PFSK-1 (cell line): ENCODE data around the gene CATSPERE.

ENCODE experiments used
- FOXP2 ChIP-seq: optimal IDR thresholded peaks from 2 replicates; pipeline ENCODE3; 2011; ENCODE audit warnings: borderline replicate concordance, control low read depth, inconsistent platforms; ENCODE audit not compliant: insufficient read depth; ENCODE audit errors: extremely low read length, extremely low read depth
- POLR2AphosphoS5 ChIP-seq: IDR thresholded peaks from 2 replicates; pipeline ENCODE4 v1.6.1; 2012; ENCODE audit warnings: low read depth, mild to moderate bottlenecking, control low read depth, low read length, moderate library complexity
- SIN3A ChIP-seq: IDR thresholded peaks from 2 replicates; pipeline ENCODE4 v1.6.1; 2012; ENCODE audit warnings: mild to moderate bottlenecking, low read length, moderate library complexity, borderline replicate concordance; ENCODE audit not compliant: insufficient read depth
- TAF1 ChIP-seq: IDR thresholded peaks from 2 replicates; pipeline ENCODE4 v1.6.1; 2012; ENCODE audit warnings: low read length, control low read depth, borderline replicate concordance; ENCODE audit not compliant: insufficient read depth
- TF ChIP-seq, protein P1 (sequence below), 2 experiments: IDR thresholded peaks; 2 replicates each; pipeline versions ENCODE4 v1.6.1 to v1.8.0; 2011 to 2012; ENCODE audit warnings: low read depth in 2 of 2, low read length in 2 of 2, control low read depth in 1 of 2, inconsistent platforms in 1 of 2, mild to moderate bottlenecking in 1 of 2, moderate library complexity in 1 of 2; ENCODE audit not compliant: insufficient read depth in 1 of 2

Gene CATSPERE

DNA sequence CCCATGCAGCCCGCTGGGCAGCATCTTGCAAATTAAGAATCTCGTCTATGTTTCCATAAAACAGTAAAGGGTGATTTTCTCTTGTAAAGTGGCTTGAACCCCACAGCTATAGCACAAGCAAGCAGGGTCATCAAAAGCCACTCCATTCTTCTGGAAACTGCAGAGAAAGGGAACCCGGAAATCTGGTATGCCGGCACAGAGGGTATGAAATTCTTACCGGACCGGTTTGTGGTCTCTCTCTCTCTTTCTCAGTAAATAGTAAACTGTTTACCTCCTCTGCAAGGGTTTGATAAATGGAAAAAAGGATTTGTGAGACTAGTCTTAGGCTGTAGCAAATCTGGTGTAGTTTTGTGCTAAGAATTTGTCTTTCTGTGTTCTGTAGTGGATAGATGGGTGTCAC, 6.7 kb upstream of the CATSPERE start:
- TF ChIP-seq POLR2AphosphoS5: no peak
- no peak for TF ChIP-seq SIN3A
- TF ChIP-seq TAF1: no peak
- TF ChIP-seq FOXP2: no peak
- TF ChIP-seq, protein P1, sequence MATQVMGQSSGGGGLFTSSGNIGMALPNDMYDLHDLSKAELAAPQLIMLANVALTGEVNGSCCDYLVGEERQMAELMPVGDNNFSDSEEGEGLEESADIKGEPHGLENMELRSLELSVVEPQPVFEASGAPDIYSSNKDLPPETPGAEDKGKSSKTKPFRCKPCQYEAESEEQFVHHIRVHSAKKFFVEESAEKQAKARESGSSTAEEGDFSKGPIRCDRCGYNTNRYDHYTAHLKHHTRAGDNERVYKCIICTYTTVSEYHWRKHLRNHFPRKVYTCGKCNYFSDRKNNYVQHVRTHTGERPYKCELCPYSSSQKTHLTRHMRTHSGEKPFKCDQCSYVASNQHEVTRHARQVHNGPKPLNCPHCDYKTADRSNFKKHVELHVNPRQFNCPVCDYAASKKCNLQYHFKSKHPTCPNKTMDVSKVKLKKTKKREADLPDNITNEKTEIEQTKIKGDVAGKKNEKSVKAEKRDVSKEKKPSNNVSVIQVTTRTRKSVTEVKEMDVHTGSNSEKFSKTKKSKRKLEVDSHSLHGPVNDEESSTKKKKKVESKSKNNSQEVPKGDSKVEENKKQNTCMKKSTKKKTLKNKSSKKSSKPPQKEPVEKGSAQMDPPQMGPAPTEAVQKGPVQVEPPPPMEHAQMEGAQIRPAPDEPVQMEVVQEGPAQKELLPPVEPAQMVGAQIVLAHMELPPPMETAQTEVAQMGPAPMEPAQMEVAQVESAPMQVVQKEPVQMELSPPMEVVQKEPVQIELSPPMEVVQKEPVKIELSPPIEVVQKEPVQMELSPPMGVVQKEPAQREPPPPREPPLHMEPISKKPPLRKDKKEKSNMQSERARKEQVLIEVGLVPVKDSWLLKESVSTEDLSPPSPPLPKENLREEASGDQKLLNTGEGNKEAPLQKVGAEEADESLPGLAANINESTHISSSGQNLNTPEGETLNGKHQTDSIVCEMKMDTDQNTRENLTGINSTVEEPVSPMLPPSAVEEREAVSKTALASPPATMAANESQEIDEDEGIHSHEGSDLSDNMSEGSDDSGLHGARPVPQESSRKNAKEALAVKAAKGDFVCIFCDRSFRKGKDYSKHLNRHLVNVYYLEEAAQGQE (IDR thresholded peaks at IDR 0.05; ENCODE audit: insufficient read depth in 1 of 2, low read depth in 2 of 2, low read length in 2 of 2): no peak

DNA sequence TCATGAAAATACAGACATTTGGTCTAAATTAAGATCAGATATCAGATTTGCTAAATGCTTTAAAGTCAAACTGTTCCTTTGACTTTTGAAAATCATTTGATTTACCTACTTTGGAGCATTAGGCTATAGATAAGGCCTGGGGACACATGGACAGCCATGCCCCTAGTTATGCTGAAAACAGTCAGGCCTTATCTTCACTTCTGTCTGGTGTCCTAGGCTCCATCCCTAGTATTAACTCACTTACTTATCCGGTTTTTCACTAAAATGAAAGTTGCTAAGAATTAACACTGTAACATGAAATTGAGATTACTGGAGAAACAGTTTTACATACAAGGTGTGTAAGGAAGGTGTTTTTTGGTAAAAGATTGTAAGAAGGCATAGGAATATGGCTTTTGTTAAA, 4.5 kb upstream of the CATSPERE start:
- TF ChIP-seq POLR2AphosphoS5: no peak
- TF ChIP-seq TAF1: no peak
- TF ChIP-seq, protein P1 (IDR thresholded peaks at IDR 0.05; ENCODE audit: insufficient read depth in 1 of 2, low read depth in 2 of 2, low read length in 2 of 2): no peak
- no peak for TF ChIP-seq SIN3A
- TF ChIP-seq FOXP2: no peak

DNA sequence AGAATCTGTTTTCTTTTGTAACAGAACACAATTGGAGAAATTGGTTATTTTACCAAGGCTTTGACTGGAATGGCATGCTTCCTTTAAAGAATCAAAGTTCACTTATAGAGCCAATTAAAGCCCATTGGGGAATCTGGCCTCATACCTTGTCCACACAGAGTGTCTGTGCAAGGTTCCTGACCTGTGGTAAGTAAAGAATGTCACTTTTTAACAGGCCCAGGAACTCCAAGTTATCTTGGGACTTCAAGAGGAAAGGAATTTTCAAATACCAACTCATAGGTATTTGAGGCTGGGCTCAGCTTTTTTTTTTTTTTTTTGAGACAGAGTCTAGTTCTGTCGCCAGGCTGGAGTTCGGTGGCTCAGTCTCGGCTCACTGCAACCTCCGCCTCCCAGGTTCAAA, 2.3 kb upstream of the CATSPERE start:
- TF ChIP-seq, protein P1 (IDR thresholded peaks at IDR 0.05; ENCODE audit: insufficient read depth in 1 of 2, low read depth in 2 of 2, low read length in 2 of 2): no peak
- TF ChIP-seq FOXP2: no peak
- no peak for TF ChIP-seq POLR2AphosphoS5
- TF ChIP-seq SIN3A: no peak
- TF ChIP-seq TAF1: no peak

DNA sequence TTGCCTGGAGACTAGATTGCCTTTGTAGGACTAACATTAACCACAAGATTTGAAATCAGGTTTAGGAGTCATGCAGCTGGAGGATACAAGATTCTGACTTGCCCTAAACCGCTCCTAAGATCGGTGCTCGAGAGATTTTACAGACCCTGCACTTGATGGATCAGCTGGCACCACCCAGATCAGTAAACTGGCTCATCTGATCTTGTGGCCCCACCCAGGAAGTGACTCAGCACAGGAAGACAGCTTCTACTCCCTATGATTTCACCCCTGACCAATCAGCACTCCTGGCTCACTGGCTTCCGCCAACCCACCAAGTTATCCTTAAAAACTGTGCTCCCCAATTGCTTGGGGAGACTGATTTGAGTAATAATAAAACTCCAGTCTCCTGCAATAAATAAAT, 876 bp upstream of the CATSPERE start:
- TF ChIP-seq, protein P1 (IDR thresholded peaks at IDR 0.05; ENCODE audit: insufficient read depth in 1 of 2, low read depth in 2 of 2, low read length in 2 of 2): no peak
- TF ChIP-seq FOXP2 (no peak), TAF1 (no peak), SIN3A (no peak), POLR2AphosphoS5 (no peak)

DNA sequence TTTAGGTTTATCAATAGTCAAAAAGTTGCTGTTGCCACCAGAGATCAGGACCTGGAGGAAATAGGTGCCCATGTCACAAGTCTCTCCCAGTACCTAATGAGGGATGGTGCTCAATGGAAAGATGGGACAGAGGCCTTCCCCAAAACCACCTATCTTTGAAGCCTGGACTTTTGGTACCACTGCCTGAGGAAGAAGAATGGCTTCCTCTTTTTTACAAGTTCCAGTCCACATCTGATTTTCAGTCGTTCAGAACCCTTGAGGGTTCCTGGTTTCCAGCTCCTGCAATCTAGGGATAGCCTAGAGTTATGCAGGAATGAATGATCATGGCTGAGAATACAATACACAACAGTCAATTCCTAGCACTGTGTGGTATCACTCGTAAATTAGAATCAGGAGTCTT, 5.7 kb downstream of the CATSPERE start:
- no peak for TF ChIP-seq POLR2AphosphoS5
- no peak for TF ChIP-seq TAF1
- no peak for TF ChIP-seq SIN3A
- TF ChIP-seq, protein P1 (IDR thresholded peaks at IDR 0.05; ENCODE audit: insufficient read depth in 1 of 2, low read depth in 2 of 2, low read length in 2 of 2): no peak
- no peak for TF ChIP-seq FOXP2
